HepG2 (cell line): ENCODE data around the gene ZSCAN1. TPM values are rescaled to one million over a fixed set of nuclear protein-coding genes. Genes with fewer than 3 reads are reported as not detected.

Experiments used
- ATAC-seq: fragments of 200-7000 bp; cut with Tn5 transposase; 3 replicates; pipeline ENCODE4 v1.9.1; 2020; ENCODE audit warnings: mild to moderate bottlenecking, moderate library complexity
- BruUV-seq: library from RNA; stranded (reverse); fragments of 400-500 nt; replicated peaks from 2 replicates; lab custom pipeline; 2021; lab: Mats Ljungman, UMichigan
- CTCF ChIA-PET: fragments of 300-600 bp; formaldehyde crosslinking; extraction: SDS; loops from one replicate; lab custom pipeline; 2021; ENCODE audit warnings: low total read pairs, inconsistent platforms, low intra/inter-chr PET ratio; lab: Yijun Ruan, JAX
- POLR2A ChIA-PET: fragments of 350-600 bp; sonication (Branson Sonifier 250); formaldehyde crosslinking; loops from one replicate; lab custom pipeline; 2020; ENCODE audit warnings: antibody characterized with exemption, inconsistent platforms; lab: Yijun Ruan, JAX
- DNase-seq: peaks from one replicate; pipeline ENCODE4 v3.0.0-alpha.2; 2015; ENCODE audit warnings: low spot score
- FAIRE-seq: peaks from 3 replicates; lab custom pipeline; 2011; peaks lifted over from hg19 to GRCh38; lab: Jason Lieb, UNC
- H2AFZ ChIP-seq: one replicate; pipeline ENCODE4 v1.6.1; 2011; ENCODE audit warnings: low read length, inconsistent platforms
- H3K27ac ChIP-seq: fragments of 300-600 bp; 3 replicates; pipeline ENCODE4 v1.8.0; 2011; ENCODE audit warnings: mixed run types, mild to moderate bottlenecking, mixed read lengths, low read length, inconsistent platforms; ENCODE audit not compliant: insufficient read depth; ENCODE audit errors: extremely low read length
- H3K27me3 ChIP-seq, 2 experiments: fragments of 200-600 bp in 1 of 2; 2 replicates in 1 of 2; 3 replicates in 1 of 2; pipeline versions ENCODE4 v1.6.0 to v1.8.0; 2011; ENCODE audit warnings: low read length in 2 of 2, mild to moderate bottlenecking in 2 of 2, moderate library complexity in 2 of 2, inconsistent platforms in 1 of 2; ENCODE audit not compliant: insufficient read depth in 2 of 2, control insufficient read depth in 1 of 2
- H3K36me3 ChIP-seq, 2 experiments: fragments of 200-600 bp in 1 of 2; replicated peaks in 1 of 2; 2 replicates in 1 of 2; 3 replicates in 1 of 2; pipeline versions ENCODE4 v1.5.1 to v1.8.0; 2011; ENCODE audit warnings: low read length in 2 of 2, inconsistent platforms in 1 of 2; ENCODE audit not compliant: insufficient read depth in 2 of 2, control insufficient read depth in 1 of 2
- H3K4me1 ChIP-seq: 2 replicates; pipeline ENCODE4 v1.5.1; 2012; ENCODE audit warnings: low read length, inconsistent platforms; ENCODE audit not compliant: insufficient read depth
- H3K4me2 ChIP-seq: 2 replicates; pipeline ENCODE4 v1.6.0; 2011; ENCODE audit warnings: low read depth, low read length, inconsistent platforms
- H3K4me3 ChIP-seq, 3 experiments: fragments of 200-600 bp in 1 of 3; sonication (generic), shearing (Covaris generic) in 1 of 3; replicated peaks in 1 of 3; 2 replicates each; pipeline ENCODE4 v1.5.1; 2011 to 2016; ENCODE audit warnings: low read length in 3 of 3, inconsistent platforms in 2 of 3, low read depth in 2 of 3, mild to moderate bottlenecking in 2 of 3, control low read depth in 1 of 3, mixed read lengths in 1 of 3; ENCODE audit not compliant: insufficient read depth in 1 of 3
- H3K79me2 ChIP-seq: one replicate; pipeline ENCODE4 v1.6.1; 2011; ENCODE audit warnings: low read length, inconsistent platforms; ENCODE audit not compliant: insufficient read depth
- H3K9ac ChIP-seq: 2 replicates; pipeline ENCODE4 v1.6.0; 2011; ENCODE audit warnings: mild to moderate bottlenecking, low read depth, low read length, inconsistent platforms; ENCODE audit not compliant: insufficient read depth
- H3K9me3 ChIP-seq: 2 replicates; pipeline ENCODE4 v1.5.1; 2012; ENCODE audit warnings: mild to moderate bottlenecking, low read length
- H4K20me1 ChIP-seq: 2 replicates; pipeline ENCODE4 v1.6.0; 2011; ENCODE audit warnings: inconsistent platforms, mild to moderate bottlenecking, low read length, moderate library complexity; ENCODE audit not compliant: insufficient read depth
- ARHGAP35 ChIP-seq: sonication (generic); formaldehyde crosslinking; IDR thresholded peaks from 2 replicates; pipeline ENCODE4 v1.9.0; 2022; ENCODE audit warnings: mild to moderate bottlenecking, inconsistent platforms, moderate library complexity, missing genetic modification reagents, borderline replicate concordance
- FOSL1 ChIP-seq: sonication (generic); formaldehyde crosslinking; IDR thresholded peaks from 2 replicates; pipeline ENCODE4 v1.9.0; 2021; ENCODE audit warnings: missing genetic modification reagents, borderline replicate concordance
- MTF1 ChIP-seq: sonication (generic); formaldehyde crosslinking; IDR thresholded peaks from 2 replicates; pipeline ENCODE4 v1.5.0; 2020; ENCODE audit warnings: missing genetic modification reagents
- PHF20 ChIP-seq: sonication (generic); formaldehyde crosslinking; IDR thresholded peaks from 2 replicates; pipeline ENCODE4 v1.5.0; 2020; ENCODE audit warnings: mild to moderate bottlenecking, missing genetic modification reagents
- ZNF556 ChIP-seq: sonication (generic); formaldehyde crosslinking; IDR thresholded peaks from 2 replicates; pipeline ENCODE4 v1.4.0; 2020; ENCODE audit warnings: mild to moderate bottlenecking, missing genetic modification reagents, borderline replicate concordance
- ZNF841 ChIP-seq: sonication (generic); formaldehyde crosslinking; IDR thresholded peaks from 2 replicates; pipeline ENCODE4 v1.8.1; 2023; ENCODE audit warnings: missing genetic modification reagents, borderline replicate concordance
- WGBS: methylation state at CpG from one replicate; pipeline ENCODE4 v1.1.6; 2017; ENCODE audit warnings: low lambda C conversion rate; 5-methylcytosine and 5-hydroxymethylcytosine counted together
- in situ Hi-C: cut with HindIII; loops from 2 replicates; pipeline ENCODE4 v1.10.0; 2017; ENCODE audit warnings: low pct_unique_long_range_greater_than_20kb; ENCODE audit not compliant: extremely low pct_ligation_motif_present
- intact Hi-C: fragments of 100-400 bp; cut with micrococcal nuclease; formaldehyde crosslinking; loops from one replicate; pipeline ENCODE4 v1.10.0; 2022; ENCODE audit not compliant: unreplicated experiment
- polyA plus RNA-seq, 8 experiments: library from polyadenylated mRNA; depleted of rRNA in 3 of 8; stranded (reverse) in 7 of 8; unstranded in 1 of 8; fragments of >200 nt; fragmentation: Illumina TruSeq in 4 of 8; extraction: Trizol in 4 of 8; gene quantifications; 2 replicates each; pipeline versions ENCODE4 v1.2.1 to v1.2.3, GENCODE V29; 2011 to 2016; ENCODE audit warnings: low read depth in 4 of 8, missing spikeins in 1 of 8, mixed read lengths in 1 of 8; ENCODE audit not compliant: insufficient read depth in 1 of 8
- total RNA-seq, 5 experiments: library from RNA; depleted of rRNA; stranded (reverse); fragments of >200 nt; fragmentation: Illumina TruSeq; extraction: Trizol; gene quantifications; 2 replicates each; pipeline ENCODE4 v1.2.3, GENCODE V29; 2016; ENCODE audit warnings: low read depth in 1 of 5
- TF ChIP-seq, protein P1 (sequence below): sonication (generic); formaldehyde crosslinking; conservative IDR thresholded peaks from 2 replicates; pipeline ENCODE4 v1.5.0; 2020; ENCODE audit warnings: missing genetic modification reagents
- TF ChIP-seq, protein P2 (sequence below): sonication (generic); formaldehyde crosslinking; conservative IDR thresholded peaks from 2 replicates; pipeline ENCODE4 v1.8.0; 2022; ENCODE audit warnings: low read depth, missing genetic modification reagents
- TF ChIP-seq, protein P3 (sequence below): sonication (generic); formaldehyde crosslinking; IDR thresholded peaks from 2 replicates; pipeline ENCODE4 v1.4.0; 2020; ENCODE audit warnings: missing genetic modification reagents
- TF ChIP-seq, protein P4 (sequence below): sonication (generic); formaldehyde crosslinking; IDR thresholded peaks from 2 replicates; pipeline ENCODE4 v1.4.0; 2020; ENCODE audit warnings: mild to moderate bottlenecking, low read depth, missing genetic modification reagents

Gene ZSCAN1
- total and polyA plus RNA-seq, 2 of the 13 experiments (the other 11 are each of a cell fraction or from before 2014, with no cell fraction given) = not detected

DNA sequence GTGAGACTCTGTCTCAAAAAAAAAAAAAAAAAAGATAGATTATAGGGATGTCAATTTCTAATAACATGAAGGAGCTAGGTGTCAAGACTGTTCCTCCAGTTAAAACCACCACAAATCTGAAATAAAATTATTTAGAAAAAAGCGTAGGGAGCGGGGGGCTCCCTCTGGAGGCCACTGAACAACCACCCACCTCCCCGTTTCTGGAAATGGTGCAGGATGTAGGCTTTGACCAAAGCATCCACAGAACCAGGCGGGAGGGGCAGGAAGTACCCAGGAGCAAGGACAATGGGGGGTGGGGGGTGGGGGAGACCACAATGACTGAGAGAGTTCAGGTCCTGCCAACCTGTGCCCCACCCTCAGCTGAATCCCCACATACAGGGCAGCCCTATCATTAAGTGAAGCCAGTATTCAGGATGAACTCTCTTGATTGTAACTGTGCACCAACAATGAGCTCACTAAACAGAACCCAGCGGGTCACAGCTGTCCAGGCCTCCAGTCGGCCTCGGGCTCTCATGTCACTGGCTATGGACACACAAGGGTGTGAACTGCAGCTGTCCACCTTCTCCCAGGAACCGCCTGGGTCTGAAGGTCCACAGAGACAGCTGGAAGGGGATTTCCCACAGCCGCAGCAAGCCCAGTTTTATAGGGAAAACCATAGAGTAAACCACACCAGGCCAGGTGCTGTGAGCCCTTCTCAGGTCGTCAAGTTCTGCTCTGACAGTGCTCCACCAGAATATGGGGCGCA is 57.6 kb downstream of the ZSCAN1 start:
- ATAC-seq = no peak
- H3K27ac ChIP-seq = no peak overlapping the region
- in situ Hi-C loops (no loop called here), intact Hi-C loops (no loop called here)
- no peak overlapping the region for H3K4me3 ChIP-seq
- peaks cover 84% of the 10 kb centered on the region for H3K9me3 ChIP-seq
- no peak for FAIRE-seq
- ChIA-PET CTCF (no interaction called here), POLR2A (no interaction called here)
- DNase-seq = no peak
- TF ChIP-seq ARHGAP35 = no peak
- TF ChIP-seq PHF20 (CRISPR knock-in tag) = no peak
- no peak for TF ChIP-seq MTF1 (CRISPR knock-in tag)
- TF ChIP-seq, protein P1, sequence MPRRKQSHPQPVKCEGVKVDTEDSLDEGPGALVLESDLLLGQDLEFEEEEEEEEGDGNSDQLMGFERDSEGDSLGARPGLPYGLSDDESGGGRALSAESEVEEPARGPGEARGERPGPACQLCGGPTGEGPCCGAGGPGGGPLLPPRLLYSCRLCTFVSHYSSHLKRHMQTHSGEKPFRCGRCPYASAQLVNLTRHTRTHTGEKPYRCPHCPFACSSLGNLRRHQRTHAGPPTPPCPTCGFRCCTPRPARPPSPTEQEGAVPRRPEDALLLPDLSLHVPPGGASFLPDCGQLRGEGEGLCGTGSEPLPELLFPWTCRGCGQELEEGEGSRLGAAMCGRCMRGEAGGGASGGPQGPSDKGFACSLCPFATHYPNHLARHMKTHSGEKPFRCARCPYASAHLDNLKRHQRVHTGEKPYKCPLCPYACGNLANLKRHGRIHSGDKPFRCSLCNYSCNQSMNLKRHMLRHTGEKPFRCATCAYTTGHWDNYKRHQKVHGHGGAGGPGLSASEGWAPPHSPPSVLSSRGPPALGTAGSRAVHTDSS = no peak
- H3K9ac ChIP-seq = no peak overlapping the region
- WGBS = 35% methylated on average over 7 of the region's 11 CpGs
- no peak overlapping the region for H3K4me2 ChIP-seq
- H2AFZ ChIP-seq = no peak overlapping the region
- H3K27me3 ChIP-seq = no peaks in the 10 kb centered on the region
- no peaks in the 10 kb centered on the region for H3K36me3 ChIP-seq
- no peaks in the 10 kb centered on the region for H3K79me2 ChIP-seq
- no TSS peak for BruUV-seq
- no peaks in the 10 kb centered on the region for H3K4me1 ChIP-seq
- H4K20me1 ChIP-seq = no peaks in the 10 kb centered on the region

DNA sequence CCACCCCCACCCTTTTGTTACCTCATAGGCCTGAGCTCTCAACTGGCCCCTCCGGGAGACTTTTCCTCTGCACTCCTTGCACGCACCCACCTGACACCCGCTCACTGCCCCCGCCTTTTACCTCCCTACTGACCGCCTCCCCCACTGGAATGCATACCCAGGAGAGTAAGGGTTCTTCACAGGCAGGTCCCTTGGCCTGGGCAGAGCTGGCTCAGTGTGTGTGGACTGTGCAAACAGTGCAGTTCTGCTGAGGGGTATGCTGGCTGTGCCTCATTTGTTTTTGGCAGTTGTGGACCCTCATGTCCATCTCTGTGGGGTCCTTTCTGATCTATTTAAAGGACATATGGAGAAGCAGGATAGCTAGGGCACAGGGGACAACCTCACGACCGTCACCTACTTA is 59.2 kb downstream of the ZSCAN1 start:
- FAIRE-seq = no peak
- POLR2A ChIA-PET = no interaction called here
- BruUV-seq = no TSS peak
- no peak for TF ChIP-seq ZNF556 (CRISPR knock-in tag)
- TF ChIP-seq ZNF841 = no peak
- TF ChIP-seq, protein P2, sequence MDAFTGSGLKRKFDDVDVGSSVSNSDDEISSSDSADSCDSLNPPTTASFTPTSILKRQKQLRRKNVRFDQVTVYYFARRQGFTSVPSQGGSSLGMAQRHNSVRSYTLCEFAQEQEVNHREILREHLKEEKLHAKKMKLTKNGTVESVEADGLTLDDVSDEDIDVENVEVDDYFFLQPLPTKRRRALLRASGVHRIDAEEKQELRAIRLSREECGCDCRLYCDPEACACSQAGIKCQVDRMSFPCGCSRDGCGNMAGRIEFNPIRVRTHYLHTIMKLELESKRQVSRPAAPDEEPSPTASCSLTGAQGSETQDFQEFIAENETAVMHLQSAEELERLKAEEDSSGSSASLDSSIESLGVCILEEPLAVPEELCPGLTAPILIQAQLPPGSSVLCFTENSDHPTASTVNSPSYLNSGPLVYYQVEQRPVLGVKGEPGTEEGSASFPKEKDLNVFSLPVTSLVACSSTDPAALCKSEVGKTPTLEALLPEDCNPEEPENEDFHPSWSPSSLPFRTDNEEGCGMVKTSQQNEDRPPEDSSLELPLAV (CRISPR knock-in tag) = no peak
- TF ChIP-seq, protein P3, sequence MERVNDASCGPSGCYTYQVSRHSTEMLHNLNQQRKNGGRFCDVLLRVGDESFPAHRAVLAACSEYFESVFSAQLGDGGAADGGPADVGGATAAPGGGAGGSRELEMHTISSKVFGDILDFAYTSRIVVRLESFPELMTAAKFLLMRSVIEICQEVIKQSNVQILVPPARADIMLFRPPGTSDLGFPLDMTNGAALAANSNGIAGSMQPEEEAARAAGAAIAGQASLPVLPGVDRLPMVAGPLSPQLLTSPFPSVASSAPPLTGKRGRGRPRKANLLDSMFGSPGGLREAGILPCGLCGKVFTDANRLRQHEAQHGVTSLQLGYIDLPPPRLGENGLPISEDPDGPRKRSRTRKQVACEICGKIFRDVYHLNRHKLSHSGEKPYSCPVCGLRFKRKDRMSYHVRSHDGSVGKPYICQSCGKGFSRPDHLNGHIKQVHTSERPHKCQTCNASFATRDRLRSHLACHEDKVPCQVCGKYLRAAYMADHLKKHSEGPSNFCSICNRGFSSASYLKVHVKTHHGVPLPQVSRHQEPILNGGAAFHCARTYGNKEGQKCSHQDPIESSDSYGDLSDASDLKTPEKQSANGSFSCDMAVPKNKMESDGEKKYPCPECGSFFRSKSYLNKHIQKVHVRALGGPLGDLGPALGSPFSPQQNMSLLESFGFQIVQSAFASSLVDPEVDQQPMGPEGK (CRISPR knock-in tag) = no peak
- TF ChIP-seq FOSL1 (CRISPR knock-in tag) = no peak
- TF ChIP-seq, protein P4, sequence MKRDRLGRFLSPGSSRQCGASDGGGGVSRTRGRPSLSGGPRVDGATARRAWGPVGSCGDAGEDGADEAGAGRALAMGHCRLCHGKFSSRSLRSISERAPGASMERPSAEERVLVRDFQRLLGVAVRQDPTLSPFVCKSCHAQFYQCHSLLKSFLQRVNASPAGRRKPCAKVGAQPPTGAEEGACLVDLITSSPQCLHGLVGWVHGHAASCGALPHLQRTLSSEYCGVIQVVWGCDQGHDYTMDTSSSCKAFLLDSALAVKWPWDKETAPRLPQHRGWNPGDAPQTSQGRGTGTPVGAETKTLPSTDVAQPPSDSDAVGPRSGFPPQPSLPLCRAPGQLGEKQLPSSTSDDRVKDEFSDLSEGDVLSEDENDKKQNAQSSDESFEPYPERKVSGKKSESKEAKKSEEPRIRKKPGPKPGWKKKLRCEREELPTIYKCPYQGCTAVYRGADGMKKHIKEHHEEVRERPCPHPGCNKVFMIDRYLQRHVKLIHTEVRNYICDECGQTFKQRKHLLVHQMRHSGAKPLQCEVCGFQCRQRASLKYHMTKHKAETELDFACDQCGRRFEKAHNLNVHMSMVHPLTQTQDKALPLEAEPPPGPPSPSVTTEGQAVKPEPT (CRISPR knock-in tag) = no peak

More for the DNA sequence above, 59.2 kb downstream of the ZSCAN1 start:
- 33% methylated on average over 7 of the region's 7 CpGs for WGBS
- in situ Hi-C loops = no loop called here
- H4K20me1 ChIP-seq = no peaks in the 10 kb centered on the region
- no peaks in the 10 kb centered on the region for H3K4me1 ChIP-seq
- no peak overlapping the region for H3K4me3 ChIP-seq
- no peaks in the 10 kb centered on the region for H3K36me3 ChIP-seq
- H3K27me3 ChIP-seq = no peaks in the 10 kb centered on the region
- CTCF ChIA-PET = no interaction called here
- peaks cover 82% of the 10 kb centered on the region for H3K9me3 ChIP-seq
- intact Hi-C loops = no loop called here
- no peak overlapping the region for H3K9ac ChIP-seq
- no peak overlapping the region for H3K27ac ChIP-seq
- no peak overlapping the region for H3K4me2 ChIP-seq
- ATAC-seq (no peak), DNase-seq (no peak)
- no peaks in the 10 kb centered on the region for H3K79me2 ChIP-seq
- no peak overlapping the region for H2AFZ ChIP-seq
